GM21717 (cell line): ENCODE data around the gene ACVR1.

Experiments
- ATAC-seq: cut with Tn5 transposase; IDR thresholded peaks from one replicate; pipeline ENCODE4 v1.9.1; 2021; ENCODE audit warnings: mild to moderate bottlenecking, moderate library complexity; ENCODE audit not compliant: unreplicated experiment

The ACVR1 gene

DNA sequence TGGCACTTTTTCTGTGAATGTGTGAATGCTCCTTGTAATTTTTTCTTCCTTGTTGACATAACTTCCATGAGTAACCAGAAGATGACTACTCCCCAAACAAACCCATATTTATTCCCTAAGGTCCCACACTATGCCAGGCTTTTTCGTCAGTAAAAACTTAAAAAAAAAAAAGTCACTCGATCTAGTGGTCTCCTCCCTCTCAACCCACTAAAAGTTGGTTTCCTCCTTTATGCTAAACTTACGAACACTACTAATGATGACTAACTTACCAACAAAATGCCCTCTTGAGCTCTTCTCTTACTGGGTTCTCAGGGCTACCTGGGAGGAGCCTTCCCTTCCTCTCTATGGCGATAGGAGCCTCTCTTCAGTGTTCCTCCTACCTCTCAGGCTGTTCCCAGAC, 18.2 kb downstream of the ACVR1 start:
- ATAC-seq: no peak

DNA sequence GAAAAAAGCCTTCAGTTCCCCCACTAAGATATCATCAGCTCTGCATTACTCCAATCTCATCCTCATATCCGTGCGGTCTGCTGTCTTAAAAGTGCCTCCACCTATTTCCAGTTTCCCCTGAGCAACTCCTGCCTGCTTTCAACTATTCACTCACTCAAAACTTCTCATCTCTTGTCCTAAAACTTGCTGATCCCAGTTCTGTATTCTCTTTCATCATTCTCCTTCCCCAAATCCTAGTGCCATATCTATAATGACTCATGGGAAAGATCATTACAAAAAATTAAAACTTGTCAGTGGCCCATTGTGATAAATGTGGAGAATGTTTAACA, 20.0 kb downstream of the ACVR1 start:
- ATAC-seq: no peak

- no peak for ATAC-seq
Measured at GRCh38 chr2:157853820-157854219, 22.3 kb downstream of the ACVR1 start.

DNA sequence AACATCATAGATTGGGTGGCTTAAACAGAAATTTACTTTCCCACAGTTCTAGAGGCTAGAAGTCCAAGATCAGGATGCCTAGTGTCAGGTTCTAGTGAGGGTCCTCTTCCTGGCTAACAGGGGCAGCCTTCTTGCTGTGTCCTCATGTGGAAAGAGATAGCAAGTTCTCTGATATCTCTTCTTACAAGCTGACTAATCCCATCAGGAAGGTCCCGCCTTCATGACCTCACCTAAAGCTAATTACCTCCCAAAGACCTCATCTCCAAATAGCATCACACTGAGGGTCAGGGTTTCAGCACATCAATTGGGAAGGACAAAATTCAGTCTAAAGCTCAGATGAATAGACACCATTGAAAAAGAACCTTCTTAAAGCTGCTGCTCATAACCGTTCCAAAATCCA, 22.9 kb downstream of the ACVR1 start:
- no peak for ATAC-seq

- ATAC-seq: no peak
Measured at GRCh38 chr2:157849591-157849990, 26.5 kb downstream of the ACVR1 start.

DNA sequence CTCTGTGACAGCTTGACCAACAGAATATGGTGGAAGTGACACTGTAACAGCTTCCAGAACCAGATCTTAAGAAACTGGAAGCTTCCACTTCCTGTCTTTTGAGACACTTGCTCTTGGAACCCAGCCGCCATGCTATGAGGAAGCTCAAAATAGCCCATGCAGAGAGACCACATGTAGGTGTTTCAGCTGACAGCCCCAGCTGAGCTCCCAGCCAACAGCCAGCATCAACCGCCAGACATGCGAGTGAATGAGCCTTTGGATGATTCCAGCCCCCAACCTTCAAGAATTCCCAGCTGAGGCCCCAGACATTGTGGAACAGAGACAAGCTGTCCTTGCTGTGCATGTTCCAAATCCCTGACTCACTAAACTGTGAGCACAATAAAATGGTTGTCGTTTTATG, 27.9 kb downstream of the ACVR1 start:
- ATAC-seq: no peak

GRCh38 chr2:157845081-157845480, 31.0 kb downstream of the ACVR1 start:
- no peak for ATAC-seq

DNA sequence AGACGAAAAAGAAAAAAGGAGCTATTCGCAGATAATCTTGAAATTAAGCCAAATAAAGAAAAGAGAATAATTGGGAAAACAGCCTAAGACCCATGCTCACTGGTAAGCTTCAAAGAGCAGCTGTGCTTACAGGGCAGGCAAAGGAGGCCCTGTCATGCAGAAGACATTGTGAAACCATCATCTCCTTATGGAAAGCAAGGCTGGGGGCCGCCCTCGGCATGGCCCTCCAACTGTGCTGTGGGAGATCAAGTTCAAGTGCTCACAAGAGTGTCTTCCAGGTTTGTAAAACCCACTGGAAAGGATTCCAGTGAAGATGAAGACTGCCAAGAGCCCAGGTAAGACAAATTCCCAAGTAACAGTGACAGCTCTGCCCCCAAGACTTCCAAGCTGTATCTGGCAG, 32.2 kb downstream of the ACVR1 start:
- no peak for ATAC-seq

DNA sequence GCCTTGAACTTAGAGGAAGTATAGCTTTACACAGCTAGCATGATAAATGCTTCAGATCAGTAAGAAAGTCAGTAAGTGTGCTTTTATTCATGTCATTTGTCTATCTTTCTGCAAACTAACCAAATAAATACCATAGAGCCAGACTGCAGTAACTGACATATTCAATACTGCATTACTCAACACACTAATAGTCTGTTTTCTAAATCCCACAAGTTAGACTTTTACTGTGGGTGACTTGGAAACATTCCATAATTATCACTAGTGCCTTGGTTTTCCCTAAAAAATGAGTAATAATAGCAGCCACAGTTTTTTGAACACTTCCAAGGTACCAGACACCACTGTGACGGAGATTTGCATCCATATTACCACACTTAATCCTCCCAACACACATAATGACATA, 33.0 kb downstream of the ACVR1 start:
- ATAC-seq: no peak

GRCh38 chr2:157842106-157842879, 33.8 kb downstream of the ACVR1 start:
- no peak for ATAC-seq

DNA sequence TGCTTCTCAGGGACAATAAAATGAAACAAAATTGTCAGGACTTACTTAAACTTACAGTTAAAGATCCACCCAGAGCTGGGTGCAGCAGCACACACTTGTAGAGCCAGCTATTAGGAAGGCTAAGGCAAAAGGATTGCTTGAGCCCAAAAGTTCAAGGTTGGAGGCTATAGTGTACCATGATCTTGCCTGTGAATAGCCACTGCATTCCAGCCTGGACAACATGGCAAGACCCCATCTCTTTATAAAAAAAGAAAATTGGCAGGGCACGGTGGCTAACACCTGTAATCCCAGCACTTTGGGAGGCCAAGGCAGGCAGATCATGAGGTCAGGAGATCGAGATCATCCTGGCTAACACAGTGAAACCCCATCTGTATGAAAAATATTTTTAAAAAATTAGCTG, 34.6 kb downstream of the ACVR1 start:
- ATAC-seq: no peak

- no peak for ATAC-seq
Measured at GRCh38 chr2:157840568-157841156, 35.5 kb downstream of the ACVR1 start.

GRCh38 chr2:157839822-157840221, 36.3 kb downstream of the ACVR1 start:
- ATAC-seq: no peak

GRCh38 chr2:157839162-157839801, 36.8 kb downstream of the ACVR1 start:
- ATAC-seq: no peak

- no peak for ATAC-seq
Measured at GRCh38 chr2:157838442-157839161, 37.5 kb downstream of the ACVR1 start.

DNA sequence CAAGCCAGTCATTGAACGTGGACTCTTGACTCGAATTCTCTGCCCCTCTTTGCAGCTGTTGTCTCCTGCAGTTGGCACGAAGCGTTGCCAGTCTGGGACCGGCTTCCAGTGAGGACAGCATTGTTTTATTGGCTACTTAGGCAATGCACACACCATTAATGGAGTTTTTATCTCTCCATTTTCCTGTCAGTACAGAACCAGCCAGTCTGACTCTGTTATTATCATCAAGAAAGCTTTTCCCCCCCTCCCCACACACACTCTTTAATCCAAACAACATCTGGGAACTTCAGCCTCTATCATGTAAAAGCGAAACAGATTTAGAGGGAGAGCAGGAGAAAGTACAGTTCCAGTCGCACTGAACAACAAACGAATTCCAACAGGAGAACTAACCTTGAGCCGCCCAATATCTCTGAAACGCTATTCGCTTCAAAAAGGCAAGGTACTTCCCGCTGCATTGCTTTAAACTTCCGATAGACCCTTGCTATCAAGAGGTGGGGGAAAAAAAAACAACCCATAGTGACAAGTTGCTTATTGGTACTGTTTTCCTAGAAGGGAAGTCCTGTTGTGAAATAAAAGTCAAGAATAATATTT, 38.2 kb downstream of the ACVR1 start:
- ATAC-seq: no peak

GRCh38 chr2:157836531-157836930, 39.6 kb downstream of the ACVR1 start:
- ATAC-seq: no peak

GRCh38 chr2:157835425-157835824, 40.7 kb downstream of the ACVR1 start:
- ATAC-seq: no peak

DNA sequence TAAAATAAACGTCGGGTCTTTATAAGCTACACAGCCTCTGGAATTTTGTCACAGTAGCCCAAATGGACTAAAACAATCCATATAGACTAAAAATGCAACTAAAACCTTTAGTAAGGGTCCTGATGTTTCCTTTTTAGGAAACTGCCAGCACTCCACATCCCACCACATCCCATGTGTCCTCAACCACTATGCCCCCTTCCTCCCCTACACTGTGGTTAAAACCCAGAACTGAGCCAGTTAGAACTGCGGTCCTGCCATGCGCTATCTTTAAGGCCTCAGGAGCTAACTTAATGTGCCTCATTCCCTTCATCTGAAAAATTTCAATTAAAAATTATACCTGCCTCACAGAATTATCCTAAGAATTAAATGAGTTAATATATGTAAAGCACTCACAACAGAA, 41.1 kb downstream of the ACVR1 start:
- no peak for ATAC-seq

- ATAC-seq: no peak
Measured at GRCh38 chr2:157833721-157834120, 42.4 kb downstream of the ACVR1 start.

GRCh38 chr2:157831573-157832315, 44.4 kb downstream of the ACVR1 start:
- ATAC-seq: no peak
